ENCODE measurements around the gene PROB1. TPM values are rescaled to one million over a fixed set of nuclear protein-coding genes. Genes with fewer than 3 reads are reported as not detected.

The PROB1 gene
- total RNA-seq, 6 experiments from 2014 or later = 2.8 to 5.3 (median 5.1) TPM

DNA sequence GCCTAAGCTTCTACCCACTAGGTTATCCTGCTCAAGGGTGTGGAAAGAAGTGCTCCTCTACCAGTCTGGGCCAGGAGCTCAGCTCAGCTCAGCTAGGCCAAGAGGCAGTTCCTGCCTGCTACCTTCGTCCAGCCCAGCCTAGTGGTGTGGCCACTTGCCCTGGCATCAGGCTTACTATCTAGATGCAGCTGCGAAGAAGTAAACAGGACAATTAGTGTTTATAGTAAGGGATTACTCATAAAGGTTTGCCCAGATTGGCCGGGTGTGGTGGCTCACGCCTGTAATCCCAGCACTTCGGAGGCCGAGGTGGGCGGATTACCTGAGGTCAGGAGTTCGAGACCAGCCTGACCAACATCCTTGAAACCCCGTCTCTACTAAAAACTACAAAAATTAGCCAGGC is 21.7 kb upstream of the PROB1 start:
- Mint-ChIP-seq H3K4me3 (no peak overlapping the region), H3K9me3 (no peaks in the 10 kb centered on the region), H3K4me1 (ENCODE audit: low read depth) (peaks cover 11% of the 10 kb centered on the region), H3K27me3 (ENCODE audit: insufficient read depth) (no peaks in the 10 kb centered on the region; the same call in 1 of the 2 replicates), H3K36me3 (ENCODE audit: low read depth) (peaks cover 10% of the 10 kb centered on the region; the same call in 1 of the 2 replicates), H3K27ac (no peak overlapping the region)
- DNase-seq = no peak
- TF ChIP-seq, protein P1, sequence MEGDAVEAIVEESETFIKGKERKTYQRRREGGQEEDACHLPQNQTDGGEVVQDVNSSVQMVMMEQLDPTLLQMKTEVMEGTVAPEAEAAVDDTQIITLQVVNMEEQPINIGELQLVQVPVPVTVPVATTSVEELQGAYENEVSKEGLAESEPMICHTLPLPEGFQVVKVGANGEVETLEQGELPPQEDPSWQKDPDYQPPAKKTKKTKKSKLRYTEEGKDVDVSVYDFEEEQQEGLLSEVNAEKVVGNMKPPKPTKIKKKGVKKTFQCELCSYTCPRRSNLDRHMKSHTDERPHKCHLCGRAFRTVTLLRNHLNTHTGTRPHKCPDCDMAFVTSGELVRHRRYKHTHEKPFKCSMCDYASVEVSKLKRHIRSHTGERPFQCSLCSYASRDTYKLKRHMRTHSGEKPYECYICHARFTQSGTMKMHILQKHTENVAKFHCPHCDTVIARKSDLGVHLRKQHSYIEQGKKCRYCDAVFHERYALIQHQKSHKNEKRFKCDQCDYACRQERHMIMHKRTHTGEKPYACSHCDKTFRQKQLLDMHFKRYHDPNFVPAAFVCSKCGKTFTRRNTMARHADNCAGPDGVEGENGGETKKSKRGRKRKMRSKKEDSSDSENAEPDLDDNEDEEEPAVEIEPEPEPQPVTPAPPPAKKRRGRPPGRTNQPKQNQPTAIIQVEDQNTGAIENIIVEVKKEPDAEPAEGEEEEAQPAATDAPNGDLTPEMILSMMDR (IDR thresholded peaks at IDR 0.05) = no peak

DNA sequence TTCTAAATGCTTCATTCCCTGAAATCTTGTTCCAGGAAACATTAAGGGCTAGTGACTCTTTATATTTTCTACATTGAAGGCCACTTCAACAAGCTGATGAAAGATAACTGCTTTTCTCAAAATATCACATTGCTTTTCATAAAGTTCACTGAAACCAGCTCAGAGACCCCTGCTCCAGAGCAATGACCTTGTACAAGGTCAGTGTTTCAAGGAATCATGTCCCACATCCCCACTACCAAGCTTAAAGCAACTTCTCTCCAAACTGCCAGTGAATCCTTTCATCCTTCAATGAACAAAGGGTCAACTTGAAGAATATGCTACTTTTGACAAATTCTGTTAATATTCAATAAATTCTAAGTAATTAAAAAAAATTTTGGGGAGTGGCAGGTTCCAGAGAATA is 21.0 kb upstream of the PROB1 start:
- Mint-ChIP-seq H3K27me3 (ENCODE audit: insufficient read depth) (no peaks in the 10 kb centered on the region; the same call in 1 of the 2 replicates), H3K4me3 (no peak overlapping the region), H3K27ac (no peak overlapping the region), H3K4me1 (ENCODE audit: low read depth) (peaks cover 19% of the 10 kb centered on the region), H3K9me3 (no peaks in the 10 kb centered on the region), H3K36me3 (ENCODE audit: low read depth) (peaks cover 10% of the 10 kb centered on the region; the same call in 1 of the 2 replicates)
- DNase-seq = no peak
- TF ChIP-seq, protein P1 (IDR thresholded peaks at IDR 0.05) = no peak

- Mint-ChIP-seq H3K27me3 (ENCODE audit: insufficient read depth) (no peaks in the 10 kb centered on the region), H3K27ac (no peak overlapping the region), H3K4me3 (no peak overlapping the region), H3K4me1 (ENCODE audit: low read depth) (peaks cover 24% of the 10 kb centered on the region), H3K36me3 (ENCODE audit: low read depth) (peaks cover 10% of the 10 kb centered on the region; the same call in 1 of the 2 replicates), H3K9me3 (no peaks in the 10 kb centered on the region)
- DNase-seq = no peak
- TF ChIP-seq, protein P1 (IDR thresholded peaks at IDR 0.05) = no peak
Observed at GRCh38 chr5:139415221-139415861, 20.4 kb upstream of the PROB1 start.

DNA sequence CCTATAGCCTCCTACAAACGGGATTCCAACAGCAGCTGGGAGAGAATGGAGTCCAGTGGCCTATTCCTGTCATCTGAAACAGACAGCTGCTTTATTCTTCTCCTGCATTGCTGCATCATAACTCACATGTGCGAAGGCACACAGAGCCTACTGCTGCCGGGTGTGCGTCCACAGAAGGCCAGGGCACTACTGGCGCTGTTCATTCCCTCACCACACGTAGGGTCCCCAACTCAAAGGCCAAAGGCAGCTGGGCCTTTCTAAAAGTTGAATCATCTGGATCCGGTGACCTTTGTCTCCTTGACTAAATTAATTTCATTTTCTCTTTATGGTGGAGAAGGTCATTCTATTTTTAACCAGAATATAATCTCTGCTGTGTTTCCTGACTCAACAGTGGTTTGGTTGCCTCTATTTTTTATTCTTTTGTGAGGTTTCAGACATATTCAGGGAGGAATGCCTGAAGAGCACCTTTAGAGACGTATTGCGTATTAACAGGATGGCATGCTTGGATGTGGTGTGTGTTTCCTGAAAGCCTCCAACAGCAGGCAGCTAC is 19.8 kb upstream of the PROB1 start:
- Mint-ChIP-seq H3K4me3 (no peak overlapping the region), H3K9me3 (no peaks in the 10 kb centered on the region), H3K4me1 (ENCODE audit: low read depth) (peaks cover 31% of the 10 kb centered on the region), H3K27ac (no peak overlapping the region), H3K36me3 (ENCODE audit: low read depth) (peaks cover 10% of the 10 kb centered on the region; the same call in 1 of the 2 replicates), H3K27me3 (ENCODE audit: insufficient read depth) (no peaks in the 10 kb centered on the region)
- TF ChIP-seq, protein P1 (IDR thresholded peaks at IDR 0.05) = no peak
- no peak for DNase-seq

GRCh38 chr5:139413963-139414362 is 19.1 kb upstream of the PROB1 start:
- Mint-ChIP-seq H3K9me3 (no peaks in the 10 kb centered on the region), H3K27me3 (ENCODE audit: insufficient read depth) (no peaks in the 10 kb centered on the region), H3K27ac (no peak overlapping the region), H3K4me3 (no peak overlapping the region), H3K36me3 (ENCODE audit: low read depth) (peaks cover 10% of the 10 kb centered on the region; the same call in 1 of the 2 replicates), H3K4me1 (ENCODE audit: low read depth) (peaks cover 32% of the 10 kb centered on the region)
- no peak for DNase-seq
- TF ChIP-seq, protein P1 (IDR thresholded peaks at IDR 0.05) = no peak

Measured in HFFc6 (cell line).